NCI-H1092 treated with DMSO at 0.1 percent for 48 hours (cell line): ENCODE results near the gene INVS.
"Not testable (repeated sequence)": the region's sequence is repeated elsewhere in the genome, so short reads cannot be mapped to it uniquely, and the experiment has no call there.

Experiments used
- DNase-seq: peaks from one replicate; lab custom pipeline; 2025; lab: John Stamatoyannopoulos, UW

Gene INVS

DNA sequence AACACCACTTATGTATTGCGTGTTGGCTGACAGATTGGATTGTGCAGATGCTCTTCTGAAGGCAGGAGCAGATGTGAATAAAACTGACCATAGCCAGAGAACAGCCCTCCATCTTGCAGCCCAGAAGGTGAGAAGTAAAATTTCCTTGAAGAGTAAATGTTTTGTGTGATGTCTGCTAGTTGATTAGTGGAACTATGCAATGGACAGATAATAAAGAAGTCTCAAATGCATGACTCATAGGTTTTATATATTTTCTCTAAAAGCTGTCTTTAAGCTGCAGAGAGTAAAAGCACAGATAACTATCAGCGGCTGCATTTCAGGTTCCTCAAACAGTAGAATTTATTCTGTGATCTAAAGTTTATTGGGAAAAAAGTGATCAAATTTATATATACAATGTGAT is 27.4 kb downstream of the INVS start:
- DNase-seq = no peak

DNA sequence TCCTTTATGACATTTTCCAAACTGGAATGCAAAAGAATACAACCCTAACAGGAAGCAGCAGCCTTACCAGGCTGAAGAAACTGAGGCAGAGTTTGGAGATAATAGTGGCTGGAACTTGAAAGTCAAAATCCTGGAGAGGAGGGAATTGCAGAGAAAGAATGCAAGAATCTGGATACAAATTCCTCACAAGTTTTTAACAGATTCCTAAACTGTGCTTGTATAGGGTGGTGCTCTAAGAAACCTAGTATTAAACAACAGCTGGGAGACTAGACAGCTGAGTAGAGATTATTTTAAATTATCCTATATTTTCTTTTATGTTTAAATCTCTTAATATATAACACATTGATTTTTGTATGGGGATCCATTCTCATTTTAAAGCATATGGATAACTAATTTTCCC is 30.7 kb downstream of the INVS start:
- DNase-seq = no peak

DNA sequence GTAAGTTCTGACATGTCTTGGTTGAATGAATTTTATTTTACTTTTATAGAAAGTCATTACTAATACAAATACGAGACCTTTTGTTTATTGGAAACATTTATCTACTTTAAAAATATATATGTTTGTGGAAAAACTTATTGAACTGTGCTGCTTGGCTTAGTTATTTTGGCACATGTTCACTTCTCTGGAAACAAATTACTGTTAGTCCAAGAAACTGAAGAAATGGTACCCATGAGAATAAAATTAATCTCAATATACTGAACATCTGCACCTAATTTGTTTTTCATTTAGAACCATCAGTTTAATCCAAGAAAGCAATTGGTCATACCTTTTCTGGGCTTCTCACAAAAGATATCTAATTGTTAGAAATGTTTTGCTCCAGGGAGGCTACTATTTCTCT is 32.2 kb downstream of the INVS start:
- no peak for DNase-seq

DNA sequence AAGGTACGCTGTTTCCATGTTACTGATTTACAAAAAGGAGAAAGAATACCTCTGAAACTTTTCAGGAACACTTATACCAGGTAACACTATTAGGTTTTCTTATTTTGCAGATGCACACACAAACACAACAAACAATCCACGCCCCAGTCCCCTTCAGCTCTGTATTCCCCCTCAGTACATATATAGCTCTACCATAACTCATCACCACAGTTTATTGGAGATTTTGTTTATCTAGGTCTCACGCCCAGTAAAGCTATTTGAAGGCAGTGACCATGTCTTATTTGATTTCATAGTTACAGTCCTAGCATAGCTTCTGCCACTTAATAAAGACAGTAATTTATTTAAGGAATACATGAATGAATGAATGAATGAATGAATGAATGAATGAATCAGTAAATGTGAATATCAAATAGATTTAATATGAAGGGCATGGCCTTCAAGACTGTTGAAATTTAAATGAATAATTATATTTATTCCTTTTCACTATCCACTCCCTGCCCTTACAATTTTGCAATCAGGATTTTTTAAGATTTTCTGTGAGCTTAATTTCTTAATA is 32.9 kb downstream of the INVS start:
- no peak for DNase-seq

- DNase-seq = no peak
These were observed 35.7 kb downstream of the INVS start for GRCh38 chr9:100134731-100135130.

DNA sequence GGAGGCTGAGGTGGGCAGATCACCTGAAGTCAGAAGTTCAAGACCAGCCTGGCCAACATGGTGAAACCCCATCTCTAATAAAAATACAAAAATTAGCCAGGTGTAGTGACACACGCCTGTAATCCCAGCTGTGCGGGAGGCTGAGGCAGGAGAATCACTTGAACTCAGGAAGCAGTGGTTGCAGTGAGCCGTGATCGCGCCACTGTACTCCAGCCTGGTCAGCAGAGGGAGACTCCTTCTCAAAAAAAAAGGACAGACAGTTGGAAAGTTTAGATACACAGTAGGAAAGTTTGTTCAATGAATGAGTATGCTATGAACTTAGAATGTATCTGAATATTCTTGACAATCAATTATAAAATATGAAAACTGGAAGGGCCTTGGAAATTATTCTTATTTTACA is 37.8 kb downstream of the INVS start:
- not testable (repeated sequence) for DNase-seq

- not testable (repeated sequence) for DNase-seq
These were observed 41.3 kb downstream of the INVS start for GRCh38 chr9:100140303-100140702.

DNA sequence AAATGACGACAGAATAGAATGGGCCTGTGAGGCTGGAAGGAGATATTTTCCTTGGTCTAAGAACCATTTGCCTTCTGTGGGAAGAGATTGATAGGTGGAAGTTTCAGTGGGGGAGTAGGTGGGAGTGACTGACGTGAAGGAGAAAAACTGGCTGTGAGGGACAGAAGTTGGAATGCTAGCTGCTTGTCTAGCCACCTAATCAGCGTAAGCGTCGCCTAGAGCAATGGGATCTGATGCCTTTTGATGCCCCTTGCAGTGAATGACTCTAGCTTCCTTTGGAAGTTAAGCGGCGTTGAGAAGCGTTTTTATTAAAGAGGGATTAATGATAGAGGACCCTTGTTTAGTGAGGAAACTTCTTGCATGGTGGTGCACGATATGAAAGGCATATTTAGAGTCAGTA is 42.8 kb downstream of the INVS start:
- not testable (repeated sequence) for DNase-seq

DNA sequence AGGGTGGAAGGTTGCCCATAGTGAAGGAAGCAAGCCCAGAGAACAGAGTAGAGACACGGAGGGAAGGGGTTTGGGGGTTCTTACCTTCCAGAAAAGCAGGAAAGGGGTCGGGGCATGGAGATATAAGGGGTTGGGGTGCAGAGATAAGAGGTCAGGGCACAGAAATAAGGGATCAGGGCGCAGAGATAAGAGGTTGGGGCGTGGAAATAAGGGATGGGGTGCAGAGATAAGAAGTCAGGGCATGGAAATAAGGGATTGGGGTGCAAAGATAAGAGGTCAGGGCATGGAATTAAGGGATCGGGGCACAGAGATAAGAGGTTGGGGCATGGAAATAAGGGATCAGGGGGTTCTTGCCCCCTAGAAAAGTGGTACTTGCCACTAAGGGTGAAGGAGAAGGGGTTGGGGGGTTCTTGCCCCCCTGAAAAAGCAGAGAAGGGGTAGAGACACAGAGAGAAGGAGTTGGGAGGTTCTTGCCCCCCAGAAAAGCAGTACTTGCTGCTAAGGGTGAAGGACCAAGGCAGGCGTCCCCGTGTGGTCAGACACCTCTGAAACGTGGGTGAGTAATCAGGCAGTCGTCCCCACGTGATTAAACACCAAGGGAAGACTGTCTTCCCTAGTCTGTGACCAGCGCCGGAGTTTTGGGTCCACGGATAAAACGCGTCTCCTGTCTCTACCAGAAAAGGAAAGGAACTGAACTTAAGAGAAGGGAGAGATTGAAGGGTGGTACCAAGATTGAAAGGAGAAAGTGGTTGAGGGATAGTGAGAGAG is 46.3 kb downstream of the INVS start:
- DNase-seq = not testable (repeated sequence)

DNA sequence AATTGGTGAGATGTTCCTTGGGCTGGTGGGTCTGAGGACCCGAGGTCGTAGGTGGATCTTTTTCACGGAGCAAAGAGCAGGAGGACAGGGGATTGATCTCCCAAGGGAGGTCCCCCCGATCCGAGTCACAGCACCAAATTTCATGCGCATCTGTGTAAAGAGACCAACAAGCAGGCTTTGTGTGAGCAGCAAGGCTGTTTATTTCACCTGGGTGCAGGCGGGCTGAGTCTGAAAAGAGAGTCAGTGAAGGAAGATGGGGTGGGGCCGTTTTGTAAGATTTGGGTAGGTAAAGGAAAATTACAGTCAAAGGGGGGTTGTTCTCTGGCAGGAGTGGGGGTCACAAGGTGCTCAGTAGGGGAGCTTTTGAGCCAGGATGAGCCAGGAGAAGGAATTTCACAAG is 46.9 kb downstream of the INVS start:
- DNase-seq = not testable (repeated sequence)

DNA sequence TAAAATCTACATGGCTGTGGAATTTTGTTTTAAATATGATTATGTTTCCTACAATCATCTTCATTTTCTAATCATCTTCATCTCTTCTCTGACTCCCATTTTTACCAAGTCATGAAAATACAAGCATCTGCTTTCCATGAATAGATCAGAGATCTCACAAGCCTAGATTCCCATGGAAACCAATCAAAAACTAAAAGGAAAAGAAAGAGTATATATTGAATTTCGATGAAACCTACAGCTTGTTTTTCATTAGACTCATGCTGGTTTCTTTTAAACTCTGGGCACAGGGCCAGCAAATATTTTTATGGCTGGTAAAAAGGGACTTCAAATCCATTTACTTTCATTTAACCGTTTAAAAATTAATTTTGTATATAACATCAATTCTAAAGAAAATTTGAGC is 51.2 kb downstream of the INVS start:
- peak; percentile 54 for DNase-seq

GRCh38 chr9:100160021-100160420 is 61.0 kb downstream of the INVS start:
- DNase-seq = no peak

GRCh38 chr9:100167176-100167575 is 68.1 kb downstream of the INVS start:
- DNase-seq = no peak

DNA sequence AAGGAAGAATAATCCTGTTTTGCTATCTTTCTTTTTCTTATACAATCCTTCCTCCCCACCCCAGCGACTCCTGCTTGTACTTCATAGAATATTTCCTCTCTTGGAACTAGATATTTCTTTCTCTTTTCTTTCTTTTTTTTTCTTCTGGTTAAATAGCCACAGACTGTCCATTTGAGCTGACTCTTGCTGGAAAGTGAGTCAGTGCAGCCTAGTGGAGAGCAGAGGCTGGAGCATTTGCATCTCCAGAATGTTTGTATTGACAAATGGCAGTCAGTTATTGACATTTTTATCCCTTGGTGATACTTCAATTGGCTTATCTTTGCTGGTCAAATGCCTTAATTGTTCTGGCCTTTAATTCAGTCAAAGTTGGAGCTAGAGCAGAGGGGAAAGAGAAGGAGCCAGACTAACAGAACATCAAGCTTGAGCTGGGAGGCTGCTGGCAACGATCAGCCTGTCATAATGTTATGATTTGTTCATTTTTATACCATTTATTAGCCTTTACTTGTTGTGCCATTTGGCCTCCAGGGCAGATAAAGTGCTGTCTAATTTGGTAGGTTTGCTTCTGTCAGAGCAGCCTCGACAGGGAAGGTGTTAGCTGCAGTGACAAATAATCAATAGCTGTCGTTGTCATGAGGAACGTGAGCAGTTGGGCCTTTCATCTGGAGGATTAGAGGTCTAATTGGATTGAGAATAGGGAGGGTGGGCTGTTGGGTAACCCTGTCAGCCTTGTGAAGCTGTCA is 69.0 kb downstream of the INVS start:
- no peak for DNase-seq

DNA sequence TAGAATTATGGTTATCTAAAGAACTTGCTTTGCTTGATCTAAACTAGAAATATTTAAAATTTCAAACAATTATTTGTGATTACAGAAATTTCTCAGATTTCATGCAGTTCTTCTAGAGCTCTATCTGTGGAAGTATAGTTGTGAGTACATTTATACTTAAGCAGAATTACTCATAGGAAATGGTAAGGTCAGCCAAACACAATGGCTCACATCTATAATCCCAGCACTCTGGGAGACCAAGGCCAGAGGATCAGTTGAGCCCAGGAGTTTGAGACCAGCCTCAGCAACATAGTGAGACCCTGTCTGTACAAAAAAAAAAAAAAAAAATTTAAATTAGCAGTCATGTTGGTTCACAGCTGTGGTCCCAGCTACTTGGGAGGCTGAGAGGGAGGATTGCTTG is 71.0 kb downstream of the INVS start:
- no peak for DNase-seq

- DNase-seq = no peak
These were observed 71.5 kb downstream of the INVS start for GRCh38 chr9:100170556-100170955.

DNA sequence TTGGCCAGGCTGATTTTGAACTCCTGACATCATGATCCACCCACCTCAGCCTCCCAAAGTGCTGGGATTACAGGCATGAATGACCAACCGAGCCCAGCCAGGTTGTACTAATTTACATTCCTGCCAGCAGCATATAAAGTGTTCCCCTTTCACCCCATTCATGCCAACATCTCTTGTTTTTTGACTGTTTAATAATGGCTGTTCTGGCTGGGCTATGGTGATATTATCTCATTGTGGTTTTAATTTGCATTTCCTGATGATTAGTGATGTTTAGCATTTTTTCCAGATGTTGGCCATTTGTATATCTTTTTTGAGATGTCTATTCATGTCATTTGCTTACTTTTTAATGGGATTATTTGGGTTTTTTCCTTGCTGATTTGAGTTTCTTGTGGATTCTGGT is 87.3 kb downstream of the INVS start:
- DNase-seq = no peak

- no peak for DNase-seq
These were observed 91.3 kb downstream of the INVS start for GRCh38 chr9:100190339-100190738.

DNA sequence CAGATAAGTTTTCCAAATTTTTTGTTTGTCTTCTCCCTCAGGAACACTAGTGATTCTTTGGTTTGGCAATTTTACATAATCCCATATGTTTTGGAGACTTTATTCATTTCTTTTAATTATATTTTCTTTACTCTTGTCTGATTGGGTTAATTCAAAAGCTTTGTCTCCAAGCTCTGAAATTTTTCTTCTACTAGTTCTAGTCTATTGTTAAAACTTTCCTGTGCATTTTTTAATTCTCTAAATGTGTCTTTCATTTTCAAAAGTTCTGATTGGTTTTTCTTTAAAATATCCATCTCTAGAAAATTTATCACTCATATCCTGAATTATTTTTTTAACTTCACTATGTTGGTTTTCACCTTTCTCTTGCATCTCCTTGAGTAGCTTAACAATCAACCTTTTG is 92.2 kb downstream of the INVS start:
- no peak for DNase-seq

DNA sequence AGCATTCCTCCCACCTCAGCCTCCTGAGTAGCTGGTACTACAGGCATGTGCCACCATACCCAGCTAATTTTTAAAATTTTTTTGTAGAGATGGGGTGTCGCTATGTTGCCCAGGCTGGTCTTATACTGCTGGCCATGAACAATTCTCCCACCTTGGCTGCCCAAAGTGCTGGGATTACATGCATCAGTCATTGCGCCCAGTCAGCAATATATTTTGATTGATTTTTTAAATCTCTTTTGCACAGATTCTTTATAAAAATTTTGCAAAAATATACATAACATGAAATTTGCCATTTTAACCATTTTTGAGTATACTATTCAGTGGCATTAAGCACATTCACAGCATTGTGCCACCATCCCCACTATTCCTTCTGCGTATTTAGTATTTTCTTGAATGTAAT is 94.0 kb downstream of the INVS start:
- DNase-seq = no peak

GRCh38 chr9:100196215-100196614 is 97.2 kb downstream of the INVS start:
- no peak for DNase-seq

DNA sequence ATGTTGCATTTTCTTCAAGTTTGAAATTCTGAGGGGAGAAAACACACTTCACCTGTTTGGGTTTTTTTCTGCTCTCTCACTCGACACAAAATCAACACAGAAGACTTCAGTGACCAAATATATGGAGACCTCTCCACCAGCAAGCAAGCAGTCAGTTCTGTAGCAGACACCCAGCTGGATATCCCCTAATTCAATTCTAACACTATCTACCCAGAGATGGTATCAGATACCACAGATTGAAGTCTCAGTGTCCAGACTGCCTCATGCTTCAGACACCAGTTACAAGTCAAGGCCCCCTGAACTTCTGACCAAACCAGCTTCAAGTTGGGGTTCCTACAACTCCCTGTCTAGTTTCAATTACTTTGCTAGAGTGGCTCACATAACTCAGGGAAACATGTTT is 97.8 kb downstream of the INVS start:
- no peak for DNase-seq

GRCh38 chr9:100197553-100197952 is 98.5 kb downstream of the INVS start:
- DNase-seq = no peak
